GM23338 (cell line): ENCODE measurements around the gene PUS1. TPM values are rescaled to one million over a fixed set of nuclear protein-coding genes. Genes with fewer than 3 reads are reported as not detected.

Experiments used
- ATAC-seq: fragments of 200-7000 bp; cut with Tn5 transposase; 3 replicates; pipeline ENCODE4 v1.9.1; 2020
- DNase-seq: peaks from one replicate; pipeline ENCODE4 v3.0.0-alpha.2; 2015; ENCODE audit warnings: low spot score
- H2AFZ ChIP-seq: fragments of 200-600 bp; sonication (generic); 2 replicates; pipeline ENCODE4 v1.8.0; 2016; ENCODE audit warnings: antibody characterized with exemption, mild to moderate bottlenecking, moderate library complexity
- H3F3A ChIP-seq: fragments of 200-600 bp; sonication (generic); replicated peaks from 2 replicates; pipeline ENCODE4 v1.8.0; 2017; ENCODE audit warnings: antibody characterized with exemption, mixed run types, low read depth
- H3K27ac ChIP-seq: fragments of 200-600 bp; sonication (generic); 2 replicates; pipeline ENCODE4 v1.6.1; 2016; ENCODE audit warnings: low read depth
- H3K27me3 ChIP-seq: fragments of 200-600 bp; sonication (generic); 2 replicates; pipeline ENCODE4 v1.8.0; 2016; ENCODE audit warnings: mild to moderate bottlenecking, mixed run types, moderate library complexity; ENCODE audit not compliant: insufficient read depth
- H3K36me3 ChIP-seq: fragments of 200-600 bp; sonication (generic); 2 replicates; pipeline ENCODE4 v1.8.0; 2016; ENCODE audit warnings: mild to moderate bottlenecking; ENCODE audit not compliant: insufficient read depth
- H3K4me1 ChIP-seq: fragments of 200-600 bp; sonication (generic); 2 replicates; pipeline ENCODE4 v1.8.0; 2016; ENCODE audit warnings: mild to moderate bottlenecking, moderate library complexity; ENCODE audit not compliant: insufficient read depth
- H3K4me2 ChIP-seq: fragments of 200-600 bp; sonication (generic); 2 replicates; pipeline ENCODE4 v1.7.1; 2017; ENCODE audit warnings: mixed run types
- H3K4me3 ChIP-seq: fragments of 200-600 bp; sonication (generic); 2 replicates; pipeline ENCODE4 v1.6.1; 2016; ENCODE audit warnings: mixed run types
- H3K79me2 ChIP-seq: fragments of 200-600 bp; sonication (generic); replicated peaks from 2 replicates; pipeline ENCODE4 v1.8.0; 2017; ENCODE audit warnings: mild to moderate bottlenecking; ENCODE audit not compliant: insufficient read depth
- H3K9me2 ChIP-seq: fragments of 200-600 bp; sonication (generic); 2 replicates; pipeline ENCODE4 v1.8.0; 2017; ENCODE audit not compliant: insufficient read depth
- H4K20me1 ChIP-seq: fragments of 200-600 bp; sonication (generic); replicated peaks from 2 replicates; pipeline ENCODE4 v1.8.0; 2017; ENCODE audit warnings: mild to moderate bottlenecking; ENCODE audit not compliant: insufficient read depth
- H3K27ac Mint-ChIP-seq: 2 replicates; pipeline ENCODE4 v1.8.0; 2020; ENCODE audit warnings: inconsistent platforms, mild to moderate bottlenecking, moderate library complexity, mixed read lengths
- H3K27me3 Mint-ChIP-seq: 3 replicates; pipeline ENCODE4 v1.8.0; 2022; ENCODE audit warnings: low read depth, mild to moderate bottlenecking, moderate library complexity, mixed read lengths, inconsistent platforms; ENCODE audit not compliant: insufficient read depth, poor library complexity
- H3K36me3 Mint-ChIP-seq: 3 replicates; pipeline ENCODE4 v1.8.0; 2021; ENCODE audit warnings: low read depth, mild to moderate bottlenecking, inconsistent platforms, moderate library complexity, mixed read lengths
- H3K4me1 Mint-ChIP-seq: 3 replicates; pipeline ENCODE4 v1.8.0; 2020; ENCODE audit warnings: mild to moderate bottlenecking, inconsistent platforms, mixed read lengths
- H3K4me3 Mint-ChIP-seq: 3 replicates; pipeline ENCODE4 v1.8.0; 2021; ENCODE audit warnings: moderate library complexity, mild to moderate bottlenecking, inconsistent platforms, mixed read lengths
- H3K9me3 Mint-ChIP-seq: 3 replicates; pipeline ENCODE4 v1.8.0; 2020; ENCODE audit warnings: moderate library complexity, mild to moderate bottlenecking, inconsistent platforms, mixed read lengths
- EZH2 ChIP-seq: fragments of 200-600 bp; sonication (generic); IDR thresholded peaks from one replicate; pipeline ENCODE4 v1.8.0; 2017; ENCODE audit warnings: antibody characterized with exemption, mild to moderate bottlenecking, low read depth; ENCODE audit not compliant: unreplicated experiment
- EZH2phosphoT487 ChIP-seq: fragments of 200-600 bp; sonication (generic); IDR thresholded peaks from one replicate; pipeline ENCODE4 v1.8.1; 2018; ENCODE audit warnings: antibody characterized with exemption; ENCODE audit not compliant: unreplicated experiment
- JUNB ChIP-seq: IDR thresholded peaks from one replicate; pipeline ENCODE4 v1.6.1; 2016; ENCODE audit warnings: antibody characterized with exemption; ENCODE audit not compliant: unreplicated experiment
- NANOG ChIP-seq: IDR thresholded peaks from 2 replicates; pipeline ENCODE4 v1.6.1; 2016; ENCODE audit warnings: antibody characterized with exemption, borderline replicate concordance
- POLR2AphosphoS5 ChIP-seq: IDR thresholded peaks from 2 replicates; pipeline ENCODE4 v1.6.1; 2016; ENCODE audit warnings: antibody characterized with exemption, low read depth
- ZNF114 ChIP-seq: fragments of 250-450 bp; sonication (Bioruptor Pico); IDR thresholded peaks from 2 replicates; pipeline ENCODE4 v1.5.0; 2020; ENCODE audit warnings: mild to moderate bottlenecking, moderate library complexity
- ZNF331 ChIP-seq: fragments of 250-450 bp; sonication (Bioruptor Pico); IDR thresholded peaks from 2 replicates; pipeline ENCODE4 v1.5.0; 2020; ENCODE audit warnings: low read depth, mild to moderate bottlenecking, moderate library complexity
- polyA plus RNA-seq: library from polyadenylated mRNA; unstranded; fragments of >200 nt; fragmentation: Nextera tagmentation; extraction: Ambion mirVana; gene quantifications from 2 replicates; pipeline ENCODE4 v1.2.1, GENCODE V29; 2016
- total RNA-seq: library from RNA; depleted of rRNA; stranded (reverse); fragments of >200 nt; shearing (Covaris generic); gene quantifications from 2 replicates; pipeline ENCODE4 v1.2.3, GENCODE V29; 2014
- TF ChIP-seq, protein P1 (sequence below): IDR thresholded peaks from 2 replicates; pipeline ENCODE4 v1.6.1; 2016; ENCODE audit warnings: antibody characterized with exemption
- TF ChIP-seq, protein P2 (sequence below): fragments of 250-450 bp; sonication (Bioruptor Pico); IDR thresholded peaks from 2 replicates; pipeline ENCODE4 v1.5.0; 2020; ENCODE audit warnings: mild to moderate bottlenecking, moderate library complexity
- TF ChIP-seq, protein P3 (sequence below), 2 experiments: fragments of 200-600 bp in 1 of 2; sonication (generic) in 1 of 2; conservative IDR thresholded peaks; 2 replicates each; pipeline versions ENCODE4 v1.5.1 to v1.6.1; 2016 to 2017; ENCODE audit warnings: antibody characterized with exemption in 2 of 2, low read depth in 2 of 2, mild to moderate bottlenecking in 2 of 2, moderate library complexity in 1 of 2

PUS1 gene
- total and polyA plus RNA-seq, 2 experiments from 2014 or later, result 52.4 to 73.0 TPM

GRCh38 chr12:131896811-131897270, 32.2 kb upstream of the PUS1 start (continued):
- no peak for TF ChIP-seq NANOG
- TF ChIP-seq EZH2phosphoT487, result no peak
- TF ChIP-seq, protein P1, sequence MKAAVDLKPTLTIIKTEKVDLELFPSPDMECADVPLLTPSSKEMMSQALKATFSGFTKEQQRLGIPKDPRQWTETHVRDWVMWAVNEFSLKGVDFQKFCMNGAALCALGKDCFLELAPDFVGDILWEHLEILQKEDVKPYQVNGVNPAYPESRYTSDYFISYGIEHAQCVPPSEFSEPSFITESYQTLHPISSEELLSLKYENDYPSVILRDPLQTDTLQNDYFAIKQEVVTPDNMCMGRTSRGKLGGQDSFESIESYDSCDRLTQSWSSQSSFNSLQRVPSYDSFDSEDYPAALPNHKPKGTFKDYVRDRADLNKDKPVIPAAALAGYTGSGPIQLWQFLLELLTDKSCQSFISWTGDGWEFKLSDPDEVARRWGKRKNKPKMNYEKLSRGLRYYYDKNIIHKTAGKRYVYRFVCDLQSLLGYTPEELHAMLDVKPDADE, result no peak
- TF ChIP-seq JUNB, result no peak

GRCh38 chr12:131897276-131897675, 31.8 kb upstream of the PUS1 start:
- peaks cover 13% of the 10 kb centered on the region for H3F3A ChIP-seq
- H3K27me3 ChIP-seq, result no peaks in the 10 kb centered on the region
- DNase-seq (no peak), ATAC-seq (no peak)
- no peaks in the 10 kb centered on the region for H3K9me2 ChIP-seq
- no peak overlapping the region for H3K4me2 ChIP-seq
- H3K4me1 ChIP-seq, result peaks cover 10% of the 10 kb centered on the region; the same call in 1 of the 2 replicates
- H3K27ac ChIP-seq, result peak overlapping the region; percentile 79; the same call in 1 of the 2 replicates
- Mint-ChIP-seq H3K27ac (no peak overlapping the region), H3K4me1 (peaks cover 16% of the 10 kb centered on the region; the same call in 2 of the 3 replicates), H3K9me3 (no peaks in the 10 kb centered on the region; the same call in 2 of the 3 replicates), H3K27me3 (peaks cover 9% of the 10 kb centered on the region), H3K36me3 (peaks cover 15% of the 10 kb centered on the region), H3K4me3 (peak overlapping the region; percentile 82; the same call in 1 of the 3 replicates)
- TF ChIP-seq, protein P1, result no peak
- TF ChIP-seq ZNF114 (no peak), EZH2phosphoT487 (no peak), ZNF331 (CRISPR knock-in tag) (no peak), POLR2AphosphoS5 (no peak), NANOG (no peak), EZH2 (no peak)
- TF ChIP-seq, protein P2, sequence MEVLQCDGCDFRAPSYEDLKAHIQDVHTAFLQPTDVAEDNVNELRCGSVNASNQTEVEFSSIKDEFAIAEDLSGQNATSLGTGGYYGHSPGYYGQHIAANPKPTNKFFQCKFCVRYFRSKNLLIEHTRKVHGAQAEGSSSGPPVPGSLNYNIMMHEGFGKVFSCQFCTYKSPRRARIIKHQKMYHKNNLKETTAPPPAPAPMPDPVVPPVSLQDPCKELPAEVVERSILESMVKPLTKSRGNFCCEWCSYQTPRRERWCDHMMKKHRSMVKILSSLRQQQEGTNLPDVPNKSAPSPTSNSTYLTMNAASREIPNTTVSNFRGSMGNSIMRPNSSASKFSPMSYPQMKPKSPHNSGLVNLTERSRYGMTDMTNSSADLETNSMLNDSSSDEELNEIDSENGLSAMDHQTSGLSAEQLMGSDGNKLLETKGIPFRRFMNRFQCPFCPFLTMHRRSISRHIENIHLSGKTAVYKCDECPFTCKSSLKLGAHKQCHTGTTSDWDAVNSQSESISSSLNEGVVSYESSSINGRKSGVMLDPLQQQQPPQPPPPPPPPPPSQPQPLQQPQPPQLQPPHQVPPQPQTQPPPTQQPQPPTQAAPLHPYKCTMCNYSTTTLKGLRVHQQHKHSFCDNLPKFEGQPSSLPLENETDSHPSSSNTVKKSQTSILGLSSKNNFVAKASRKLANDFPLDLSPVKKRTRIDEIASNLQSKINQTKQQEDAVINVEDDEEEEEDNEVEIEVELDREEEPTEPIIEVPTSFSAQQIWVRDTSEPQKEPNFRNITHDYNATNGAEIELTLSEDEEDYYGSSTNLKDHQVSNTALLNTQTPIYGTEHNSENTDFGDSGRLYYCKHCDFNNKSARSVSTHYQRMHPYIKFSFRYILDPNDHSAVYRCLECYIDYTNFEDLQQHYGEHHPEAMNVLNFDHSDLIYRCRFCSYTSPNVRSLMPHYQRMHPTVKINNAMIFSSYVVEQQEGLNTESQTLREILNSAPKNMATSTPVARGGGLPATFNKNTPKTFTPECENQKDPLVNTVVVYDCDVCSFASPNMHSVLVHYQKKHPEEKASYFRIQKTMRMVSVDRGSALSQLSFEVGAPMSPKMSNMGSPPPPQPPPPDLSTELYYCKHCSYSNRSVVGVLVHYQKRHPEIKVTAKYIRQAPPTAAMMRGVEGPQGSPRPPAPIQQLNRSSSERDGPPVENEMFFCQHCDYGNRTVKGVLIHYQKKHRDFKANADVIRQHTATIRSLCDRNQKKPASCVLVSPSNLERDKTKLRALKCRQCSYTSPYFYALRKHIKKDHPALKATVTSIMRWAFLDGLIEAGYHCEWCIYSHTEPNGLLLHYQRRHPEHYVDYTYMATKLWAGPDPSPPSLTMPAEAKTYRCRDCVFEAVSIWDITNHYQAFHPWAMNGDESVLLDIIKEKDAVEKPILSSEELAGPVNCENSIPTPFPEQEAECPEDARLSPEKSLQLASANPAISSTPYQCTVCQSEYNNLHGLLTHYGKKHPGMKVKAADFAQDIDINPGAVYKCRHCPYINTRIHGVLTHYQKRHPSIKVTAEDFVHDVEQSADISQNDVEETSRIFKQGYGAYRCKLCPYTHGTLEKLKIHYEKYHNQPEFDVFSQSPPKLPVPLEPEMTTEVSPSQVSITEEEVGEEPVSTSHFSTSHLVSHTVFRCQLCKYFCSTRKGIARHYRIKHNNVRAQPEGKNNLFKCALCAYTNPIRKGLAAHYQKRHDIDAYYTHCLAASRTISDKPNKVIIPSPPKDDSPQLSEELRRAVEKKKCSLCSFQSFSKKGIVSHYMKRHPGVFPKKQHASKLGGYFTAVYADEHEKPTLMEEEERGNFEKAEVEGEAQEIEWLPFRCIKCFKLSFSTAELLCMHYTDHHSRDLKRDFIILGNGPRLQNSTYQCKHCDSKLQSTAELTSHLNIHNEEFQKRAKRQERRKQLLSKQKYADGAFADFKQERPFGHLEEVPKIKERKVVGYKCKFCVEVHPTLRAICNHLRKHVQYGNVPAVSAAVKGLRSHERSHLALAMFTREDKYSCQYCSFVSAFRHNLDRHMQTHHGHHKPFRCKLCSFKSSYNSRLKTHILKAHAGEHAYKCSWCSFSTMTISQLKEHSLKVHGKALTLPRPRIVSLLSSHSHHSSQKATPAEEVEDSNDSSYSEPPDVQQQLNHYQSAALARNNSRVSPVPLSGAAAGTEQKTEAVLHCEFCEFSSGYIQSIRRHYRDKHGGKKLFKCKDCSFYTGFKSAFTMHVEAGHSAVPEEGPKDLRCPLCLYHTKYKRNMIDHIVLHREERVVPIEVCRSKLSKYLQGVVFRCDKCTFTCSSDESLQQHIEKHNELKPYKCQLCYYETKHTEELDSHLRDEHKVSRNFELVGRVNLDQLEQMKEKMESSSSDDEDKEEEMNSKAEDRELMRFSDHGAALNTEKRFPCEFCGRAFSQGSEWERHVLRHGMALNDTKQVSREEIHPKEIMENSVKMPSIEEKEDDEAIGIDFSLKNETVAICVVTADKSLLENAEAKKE (CRISPR knock-in tag), result no peak
- TF ChIP-seq, protein P3, sequence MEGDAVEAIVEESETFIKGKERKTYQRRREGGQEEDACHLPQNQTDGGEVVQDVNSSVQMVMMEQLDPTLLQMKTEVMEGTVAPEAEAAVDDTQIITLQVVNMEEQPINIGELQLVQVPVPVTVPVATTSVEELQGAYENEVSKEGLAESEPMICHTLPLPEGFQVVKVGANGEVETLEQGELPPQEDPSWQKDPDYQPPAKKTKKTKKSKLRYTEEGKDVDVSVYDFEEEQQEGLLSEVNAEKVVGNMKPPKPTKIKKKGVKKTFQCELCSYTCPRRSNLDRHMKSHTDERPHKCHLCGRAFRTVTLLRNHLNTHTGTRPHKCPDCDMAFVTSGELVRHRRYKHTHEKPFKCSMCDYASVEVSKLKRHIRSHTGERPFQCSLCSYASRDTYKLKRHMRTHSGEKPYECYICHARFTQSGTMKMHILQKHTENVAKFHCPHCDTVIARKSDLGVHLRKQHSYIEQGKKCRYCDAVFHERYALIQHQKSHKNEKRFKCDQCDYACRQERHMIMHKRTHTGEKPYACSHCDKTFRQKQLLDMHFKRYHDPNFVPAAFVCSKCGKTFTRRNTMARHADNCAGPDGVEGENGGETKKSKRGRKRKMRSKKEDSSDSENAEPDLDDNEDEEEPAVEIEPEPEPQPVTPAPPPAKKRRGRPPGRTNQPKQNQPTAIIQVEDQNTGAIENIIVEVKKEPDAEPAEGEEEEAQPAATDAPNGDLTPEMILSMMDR (conservative IDR thresholded peaks at IDR 0.05; ENCODE audit: low read depth in 2 of 2), result no peak
- H3K36me3 ChIP-seq, result no peaks in the 10 kb centered on the region; the same call in 1 of the 2 replicates
- H2AFZ ChIP-seq, result no peak overlapping the region
- H3K79me2 ChIP-seq, result peaks cover 42% of the 10 kb centered on the region
- H4K20me1 ChIP-seq, result no peaks in the 10 kb centered on the region
- no peak overlapping the region for H3K4me3 ChIP-seq
